Measurements from ENCODE around the gene GRM4. TPM values are rescaled to one million over a fixed set of nuclear protein-coding genes. Genes with fewer than 3 reads are reported as not detected.

GRM4 gene
- total RNA-seq, 1 donor from 2014 or later: not detected

GRCh38 chr6:33979750-33980149, 166.1 kb downstream of the GRM4 start:
- no peak overlapping the region for H3K4me3 ChIP-seq
- intact Hi-C loops (cut with DNase I): no loop called here
- no peak for DNase-seq (ENCODE audit: low spot score in 2 of 2)
- no peaks in the 10 kb centered on the region for H3K9me3 ChIP-seq
- TF ChIP-seq CTCF (IDR thresholded peaks at IDR 0.05): no peak
- H3K36me3 ChIP-seq: no peaks in the 10 kb centered on the region
- no peaks in the 10 kb centered on the region for H3K27me3 ChIP-seq
- no peak overlapping the region for H3K27ac ChIP-seq
- H3K4me1 ChIP-seq: no peaks in the 10 kb centered on the region

- peak in 1 of 2 donors; percentile 37 for DNase-seq (ENCODE audit: low spot score in 2 of 2)
- no peak overlapping the region for H3K4me3 ChIP-seq
Observed at GRCh38 chr6:33978412-33979150, 167.3 kb downstream of the GRM4 start.

GRCh38 chr6:33977606-33978411, 168.1 kb downstream of the GRM4 start:
- Histone ChIP-seq H3K4me1 (no peaks in the 10 kb centered on the region), H3K4me3 (no peak overlapping the region), H3K36me3 (no peaks in the 10 kb centered on the region), H3K9me3 (no peaks in the 10 kb centered on the region), H3K27me3 (no peaks in the 10 kb centered on the region), H3K27ac (no peak overlapping the region)
- intact Hi-C loops (cut with DNase I): no loop called here
- TF ChIP-seq CTCF (IDR thresholded peaks at IDR 0.05): no peak
- peak in 1 of 2 donors; percentile 52 for DNase-seq (ENCODE audit: low spot score in 2 of 2)

More at GRCh38 chr6:33978412-33979150, 167.3 kb downstream of the GRM4 start:
- Histone ChIP-seq H3K27me3 (no peaks in the 10 kb centered on the region), H3K27ac (no peak overlapping the region), H3K9me3 (no peaks in the 10 kb centered on the region), H3K4me1 (no peaks in the 10 kb centered on the region), H3K36me3 (no peaks in the 10 kb centered on the region)
- intact Hi-C loops (cut with DNase I): no loop called here
- no peak for TF ChIP-seq CTCF (IDR thresholded peaks at IDR 0.05)

- peak in 1 of 2 donors; percentile 24 for DNase-seq (ENCODE audit: low spot score in 2 of 2)
- Histone ChIP-seq H3K4me3 (no peak overlapping the region), H3K36me3 (no peaks in the 10 kb centered on the region), H3K4me1 (no peaks in the 10 kb centered on the region), H3K27me3 (no peaks in the 10 kb centered on the region), H3K9me3 (no peaks in the 10 kb centered on the region), H3K27ac (no peak overlapping the region)
- intact Hi-C loops (cut with DNase I): no loop called here
- TF ChIP-seq CTCF (IDR thresholded peaks at IDR 0.05): no peak
Observed at GRCh38 chr6:33976437-33977360, 169.2 kb downstream of the GRM4 start.

GRCh38 chr6:33975661-33976436, 170.0 kb downstream of the GRM4 start:
- intact Hi-C loops (cut with DNase I): no loop called here
- peak in 1 of 2 donors; percentile 49 for DNase-seq (ENCODE audit: low spot score in 2 of 2)
- Histone ChIP-seq H3K27ac (no peak overlapping the region), H3K9me3 (no peaks in the 10 kb centered on the region), H3K4me1 (no peaks in the 10 kb centered on the region), H3K27me3 (no peaks in the 10 kb centered on the region), H3K36me3 (no peaks in the 10 kb centered on the region), H3K4me3 (no peak overlapping the region)
- TF ChIP-seq CTCF (IDR thresholded peaks at IDR 0.05): no peak
